Measurements from ENCODE around the gene RPL7A. TPM values are rescaled to one million over a fixed set of nuclear protein-coding genes. Genes with fewer than 3 reads are reported as not detected.
A peak's percentile ranks its signal among the peaks of the same experiment; 100 is the strongest.

Gene RPL7A
- total RNA-seq, 3 donors from 2014 or later (not counting 1 experiment from before 2014, with no cell fraction given): 1,409 to 1,616 (median 1,600) TPM

DNA sequence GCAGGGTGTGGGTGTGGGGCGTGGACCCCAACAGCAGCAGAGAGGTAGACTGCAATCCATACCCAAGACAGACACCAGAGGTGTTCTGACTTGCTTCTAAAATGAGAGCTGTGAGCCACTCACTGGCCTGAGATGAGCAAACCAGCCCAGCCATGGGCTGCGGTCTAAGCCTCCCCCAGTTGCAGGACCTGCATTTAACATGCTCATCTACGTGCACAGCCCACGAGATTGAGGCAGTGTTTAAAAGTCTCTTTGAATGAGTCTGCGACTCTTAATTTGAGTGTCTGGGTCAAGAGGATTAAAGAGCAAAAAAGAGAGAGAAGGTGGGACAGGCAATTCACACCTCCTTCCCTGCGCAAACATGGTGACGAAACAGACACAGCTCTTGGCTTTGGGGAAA, 21.9 kb downstream of the RPL7A start:
- H3K27me3 ChIP-seq (ENCODE audit: control insufficient read depth, insufficient read depth, low read length): no peaks in the 10 kb centered on the region
- intact Hi-C loops (cut with micrococcal nuclease): loop anchor here (2.0 to 10.0 kb wide), 2 partner anchors 13 to 185 kb away; partner anchors contain the start of genes SURF1 and SURF2
- H3K27ac ChIP-seq (ENCODE audit: low read length): peak overlapping the region; percentile 89
- Mint-ChIP-seq H3K27me3 (ENCODE audit: low read depth in 2 of 2) (no peaks in the 10 kb centered on the region), H3K9me3 (no peaks in the 10 kb centered on the region), H3K4me1 (peaks cover 65 to 69% of the 10 kb centered on the region in 2 donors), H3K27ac (peak overlapping the region; percentile 90 to 96), H3K4me3 (peak overlapping the region; percentile 85), H3K36me3 (no peaks in the 10 kb centered on the region)
- no peaks in the 10 kb centered on the region for H3K9me3 ChIP-seq (ENCODE audit: control insufficient read depth, insufficient read depth, low read length)
- peaks cover 77% of the 10 kb centered on the region for H3K4me1 ChIP-seq (ENCODE audit: control insufficient read depth, insufficient read depth, low read length)
- H3K4me3 ChIP-seq (ENCODE audit: low read length): no peak overlapping the region
- ATAC-seq (no peak), DNase-seq (peak in 1 of 2 donors; percentile 59)
- 77% methylated on average over 7 of the region's 7 CpGs for WGBS (ENCODE audit: insufficient coverage)
- TF ChIP-seq, protein P1, sequence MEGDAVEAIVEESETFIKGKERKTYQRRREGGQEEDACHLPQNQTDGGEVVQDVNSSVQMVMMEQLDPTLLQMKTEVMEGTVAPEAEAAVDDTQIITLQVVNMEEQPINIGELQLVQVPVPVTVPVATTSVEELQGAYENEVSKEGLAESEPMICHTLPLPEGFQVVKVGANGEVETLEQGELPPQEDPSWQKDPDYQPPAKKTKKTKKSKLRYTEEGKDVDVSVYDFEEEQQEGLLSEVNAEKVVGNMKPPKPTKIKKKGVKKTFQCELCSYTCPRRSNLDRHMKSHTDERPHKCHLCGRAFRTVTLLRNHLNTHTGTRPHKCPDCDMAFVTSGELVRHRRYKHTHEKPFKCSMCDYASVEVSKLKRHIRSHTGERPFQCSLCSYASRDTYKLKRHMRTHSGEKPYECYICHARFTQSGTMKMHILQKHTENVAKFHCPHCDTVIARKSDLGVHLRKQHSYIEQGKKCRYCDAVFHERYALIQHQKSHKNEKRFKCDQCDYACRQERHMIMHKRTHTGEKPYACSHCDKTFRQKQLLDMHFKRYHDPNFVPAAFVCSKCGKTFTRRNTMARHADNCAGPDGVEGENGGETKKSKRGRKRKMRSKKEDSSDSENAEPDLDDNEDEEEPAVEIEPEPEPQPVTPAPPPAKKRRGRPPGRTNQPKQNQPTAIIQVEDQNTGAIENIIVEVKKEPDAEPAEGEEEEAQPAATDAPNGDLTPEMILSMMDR (IDR thresholded peaks at IDR 0.05): no peak
- peaks cover 38% of the 10 kb centered on the region for H3K36me3 ChIP-seq (ENCODE audit: control insufficient read depth, insufficient read depth, low read length)

DNA sequence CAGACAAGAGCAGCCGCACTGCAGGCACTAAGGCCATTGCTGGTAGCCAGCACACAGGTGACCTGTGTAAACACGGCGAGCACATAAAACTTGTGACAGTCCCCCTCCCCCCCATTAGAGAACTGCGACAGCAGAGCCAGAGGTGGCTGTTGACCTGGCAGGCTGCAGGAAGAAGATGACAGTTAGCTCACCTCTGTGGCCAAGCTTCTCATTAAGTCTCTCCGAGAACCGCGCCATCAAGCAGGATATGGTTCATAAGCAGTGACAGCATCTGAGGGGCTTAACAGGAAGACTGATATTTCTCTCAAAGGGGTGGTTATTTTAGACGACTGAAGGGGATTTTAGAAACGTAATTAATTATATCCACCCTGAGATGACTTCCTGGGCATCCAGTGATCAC, 22.7 kb downstream of the RPL7A start:
- Mint-ChIP-seq H3K9me3 (no peaks in the 10 kb centered on the region), H3K36me3 (no peaks in the 10 kb centered on the region), H3K27me3 (ENCODE audit: low read depth in 2 of 2) (no peaks in the 10 kb centered on the region), H3K4me3 (peak overlapping the region; percentile 85), H3K27ac (peak overlapping the region; percentile 90 to 96), H3K4me1 (peaks cover 68 to 73% of the 10 kb centered on the region in 2 donors)
- TF ChIP-seq, protein P1 (IDR thresholded peaks at IDR 0.05): no peak
- Histone ChIP-seq H3K36me3 (ENCODE audit: control insufficient read depth, insufficient read depth, low read length) (peaks cover 31% of the 10 kb centered on the region), H3K9me3 (ENCODE audit: control insufficient read depth, insufficient read depth, low read length) (no peaks in the 10 kb centered on the region), H3K4me3 (ENCODE audit: low read length) (no peak overlapping the region), H3K27me3 (ENCODE audit: control insufficient read depth, insufficient read depth, low read length) (no peaks in the 10 kb centered on the region), H3K4me1 (ENCODE audit: control insufficient read depth, insufficient read depth, low read length) (peaks cover 81% of the 10 kb centered on the region), H3K27ac (ENCODE audit: low read length) (peak overlapping the region; percentile 89)
- intact Hi-C loops (cut with micrococcal nuclease): loop anchor here (2.0 to 10.0 kb wide), 2 partner anchors 14 to 186 kb away; partner anchors contain the start of genes SURF1 and SURF2
- peak in 1 of 2 donors; percentile 83 for DNase-seq
- ATAC-seq: peak; percentile 45 to 73 (median 58)
- WGBS (ENCODE audit: insufficient coverage): 31% methylated on average over 8 of the region's 9 CpGs

DNA sequence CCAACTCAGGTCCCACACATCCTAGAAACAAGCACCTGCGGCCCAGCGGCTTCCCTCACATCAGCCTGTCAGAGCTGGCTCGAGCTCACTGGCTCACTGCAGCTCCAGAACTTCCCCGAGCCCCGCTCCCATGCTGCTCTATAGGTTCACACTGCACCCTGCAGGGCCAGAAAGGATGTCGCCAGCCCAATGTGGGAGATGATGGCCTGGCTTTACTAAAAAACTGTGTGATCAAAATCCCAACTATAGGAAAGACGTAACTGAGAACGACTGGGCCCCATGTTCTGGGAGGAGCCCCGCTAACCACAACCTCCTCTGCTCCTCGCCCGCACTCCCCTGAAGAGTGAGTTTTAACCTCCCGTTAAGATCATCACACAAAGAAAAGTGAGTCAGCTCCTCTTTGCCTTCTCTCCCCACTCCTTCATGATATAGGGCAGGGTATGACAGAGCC, 23.3 kb downstream of the RPL7A start:
- Mint-ChIP-seq H3K9me3 (no peaks in the 10 kb centered on the region), H3K27me3 (ENCODE audit: low read depth in 2 of 2) (no peaks in the 10 kb centered on the region), H3K4me3 (peak overlapping the region; percentile 85), H3K36me3 (no peaks in the 10 kb centered on the region), H3K4me1 (peaks cover 68 to 73% of the 10 kb centered on the region in 2 donors), H3K27ac (peak overlapping the region; percentile 90 to 96)
- Histone ChIP-seq H3K36me3 (ENCODE audit: control insufficient read depth, insufficient read depth, low read length) (peaks cover 25% of the 10 kb centered on the region), H3K4me1 (ENCODE audit: control insufficient read depth, insufficient read depth, low read length) (peaks cover 81% of the 10 kb centered on the region), H3K27ac (ENCODE audit: low read length) (peak overlapping the region; percentile 89), H3K27me3 (ENCODE audit: control insufficient read depth, insufficient read depth, low read length) (no peaks in the 10 kb centered on the region), H3K9me3 (ENCODE audit: control insufficient read depth, insufficient read depth, low read length) (no peaks in the 10 kb centered on the region), H3K4me3 (ENCODE audit: low read length) (peak overlapping the region; percentile 1)
- DNase-seq (peak; percentile 34 to 86), ATAC-seq (peak; percentile 29 to 36 (median 30))
- WGBS (ENCODE audit: insufficient coverage): 16% methylated on average over 12 of the region's 12 CpGs
- TF ChIP-seq, protein P1 (IDR thresholded peaks at IDR 0.05): no peak
- intact Hi-C loops (cut with micrococcal nuclease): loop anchor here (2.0 to 10.0 kb wide), 2 partner anchors 14 to 186 kb away; partner anchors contain the start of genes SURF1 and SURF2
